ENCODE measurements around the gene TRAM2. TPM values are rescaled to one million over a fixed set of nuclear protein-coding genes. Genes with fewer than 3 reads are reported as not detected.

Gene TRAM2
- total RNA-seq, 6 experiments from 2014 or later: 16.1 to 24.8 (median 17.8) TPM

DNA sequence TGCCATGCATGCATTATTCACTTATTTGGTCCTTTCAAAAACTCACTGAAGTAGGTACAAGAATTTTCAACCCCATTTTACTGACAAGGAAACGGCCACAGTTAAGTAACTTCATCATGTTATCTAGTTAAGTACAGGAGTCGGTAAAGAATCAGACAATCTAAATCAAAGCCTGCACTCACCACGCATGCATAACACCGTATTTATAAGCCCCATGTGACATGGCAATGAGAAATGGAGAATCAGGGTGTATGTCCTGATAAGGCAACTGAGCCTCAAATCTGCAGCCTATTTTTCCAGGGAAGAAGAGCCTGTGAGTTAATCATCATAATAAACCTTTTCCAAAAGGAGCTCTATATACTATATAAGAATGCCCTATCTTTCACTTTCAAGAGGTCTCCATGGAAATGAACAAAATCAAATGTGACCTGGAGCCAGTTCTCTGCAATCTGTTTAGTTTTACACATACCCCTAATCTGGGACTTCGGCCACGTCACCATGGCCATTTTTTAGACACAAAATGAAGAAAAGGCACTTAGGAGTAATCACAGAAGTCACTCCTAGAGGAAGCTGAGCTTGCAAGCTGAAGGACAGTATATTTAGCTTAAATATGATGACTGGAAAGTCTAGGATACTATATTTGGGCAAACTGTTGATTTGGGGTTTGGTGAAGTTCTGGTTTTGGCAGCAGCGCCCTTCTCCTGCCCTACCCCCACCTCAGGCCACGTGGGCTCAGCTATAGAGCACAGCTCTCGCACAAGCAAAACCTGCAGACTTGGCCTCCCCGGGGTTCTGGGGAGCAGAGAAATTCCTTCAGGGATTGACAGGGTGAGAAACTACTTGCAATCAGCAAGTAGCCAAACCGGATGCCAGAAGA lies 19.2 kb downstream of the TRAM2 start:
- H3K4me3 ChIP-seq: no peak overlapping the region
- H3K27me3 ChIP-seq: no peaks in the 10 kb centered on the region
- ATAC-seq: no peak
- DNase-seq: no peak
- peaks cover 0 to 29% (median 14%) of the 10 kb centered on the region in 4 donors for H3K4me1 ChIP-seq
- H3K36me3 ChIP-seq: no peaks in the 10 kb centered on the region
- no peak for TF ChIP-seq POLR2A (IDR thresholded peaks at IDR 0.05)
- TF ChIP-seq, protein P1, sequence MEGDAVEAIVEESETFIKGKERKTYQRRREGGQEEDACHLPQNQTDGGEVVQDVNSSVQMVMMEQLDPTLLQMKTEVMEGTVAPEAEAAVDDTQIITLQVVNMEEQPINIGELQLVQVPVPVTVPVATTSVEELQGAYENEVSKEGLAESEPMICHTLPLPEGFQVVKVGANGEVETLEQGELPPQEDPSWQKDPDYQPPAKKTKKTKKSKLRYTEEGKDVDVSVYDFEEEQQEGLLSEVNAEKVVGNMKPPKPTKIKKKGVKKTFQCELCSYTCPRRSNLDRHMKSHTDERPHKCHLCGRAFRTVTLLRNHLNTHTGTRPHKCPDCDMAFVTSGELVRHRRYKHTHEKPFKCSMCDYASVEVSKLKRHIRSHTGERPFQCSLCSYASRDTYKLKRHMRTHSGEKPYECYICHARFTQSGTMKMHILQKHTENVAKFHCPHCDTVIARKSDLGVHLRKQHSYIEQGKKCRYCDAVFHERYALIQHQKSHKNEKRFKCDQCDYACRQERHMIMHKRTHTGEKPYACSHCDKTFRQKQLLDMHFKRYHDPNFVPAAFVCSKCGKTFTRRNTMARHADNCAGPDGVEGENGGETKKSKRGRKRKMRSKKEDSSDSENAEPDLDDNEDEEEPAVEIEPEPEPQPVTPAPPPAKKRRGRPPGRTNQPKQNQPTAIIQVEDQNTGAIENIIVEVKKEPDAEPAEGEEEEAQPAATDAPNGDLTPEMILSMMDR (IDR thresholded peaks at IDR 0.05): no peak
- H3K27ac ChIP-seq: no peak overlapping the region
- no peaks in the 10 kb centered on the region for H3K9me3 ChIP-seq
- intact Hi-C loops (cut with DNase I): no loop called here
- 63% methylated on average over 8 of the region's 11 CpGs for WGBS (ENCODE audit: insufficient coverage, low coverage, low lambda C conversion rate, missing lambda C conversion rate)

DNA sequence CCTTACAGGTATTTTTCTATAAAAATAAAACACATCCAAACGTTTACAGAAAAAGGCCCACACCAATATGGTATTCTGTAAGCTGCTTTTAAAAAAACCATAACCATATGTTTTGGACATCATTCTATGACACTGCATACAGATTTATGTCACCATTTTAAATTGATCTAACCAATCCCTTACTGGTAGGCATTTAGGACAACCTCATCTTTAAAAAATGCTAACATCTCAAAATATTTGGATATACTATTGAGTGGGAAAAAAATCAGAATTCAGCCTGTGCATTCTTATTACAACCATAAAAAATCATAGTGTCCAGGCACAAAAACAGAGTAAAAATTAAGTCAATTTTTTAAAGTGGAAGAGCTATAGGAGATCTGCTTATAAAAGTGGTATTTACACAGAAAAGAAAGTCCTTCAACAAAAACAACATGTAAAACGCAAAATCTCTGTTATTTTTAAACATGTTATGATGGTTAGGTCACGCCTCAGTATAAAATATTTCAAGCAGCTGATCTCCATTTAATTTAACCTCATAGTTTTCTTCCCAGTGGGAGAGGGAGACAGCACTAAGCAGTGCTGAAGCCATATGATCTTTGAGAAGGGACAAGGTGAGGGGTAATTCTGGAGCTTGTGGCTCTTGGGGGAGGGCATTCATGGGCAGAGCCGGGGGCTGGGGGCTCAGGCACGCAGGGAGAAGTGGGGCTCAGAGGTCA lies 21.2 kb downstream of the TRAM2 start:
- Histone ChIP-seq H3K9me3 (no peaks in the 10 kb centered on the region), H3K27me3 (no peaks in the 10 kb centered on the region), H3K27ac (no peak overlapping the region), H3K4me3 (no peak overlapping the region), H3K4me1 (peaks cover 0 to 37% (median 18%) of the 10 kb centered on the region in 4 donors), H3K36me3 (no peaks in the 10 kb centered on the region)
- intact Hi-C loops (cut with DNase I): no loop called here
- WGBS (ENCODE audit: insufficient coverage, low coverage, low lambda C conversion rate, missing lambda C conversion rate): 70% methylated on average over 4 of the region's 5 CpGs
- TF ChIP-seq POLR2A (IDR thresholded peaks at IDR 0.05): no peak
- TF ChIP-seq, protein P1 (IDR thresholded peaks at IDR 0.05): no peak
- DNase-seq (no peak), ATAC-seq (no peak)

DNA sequence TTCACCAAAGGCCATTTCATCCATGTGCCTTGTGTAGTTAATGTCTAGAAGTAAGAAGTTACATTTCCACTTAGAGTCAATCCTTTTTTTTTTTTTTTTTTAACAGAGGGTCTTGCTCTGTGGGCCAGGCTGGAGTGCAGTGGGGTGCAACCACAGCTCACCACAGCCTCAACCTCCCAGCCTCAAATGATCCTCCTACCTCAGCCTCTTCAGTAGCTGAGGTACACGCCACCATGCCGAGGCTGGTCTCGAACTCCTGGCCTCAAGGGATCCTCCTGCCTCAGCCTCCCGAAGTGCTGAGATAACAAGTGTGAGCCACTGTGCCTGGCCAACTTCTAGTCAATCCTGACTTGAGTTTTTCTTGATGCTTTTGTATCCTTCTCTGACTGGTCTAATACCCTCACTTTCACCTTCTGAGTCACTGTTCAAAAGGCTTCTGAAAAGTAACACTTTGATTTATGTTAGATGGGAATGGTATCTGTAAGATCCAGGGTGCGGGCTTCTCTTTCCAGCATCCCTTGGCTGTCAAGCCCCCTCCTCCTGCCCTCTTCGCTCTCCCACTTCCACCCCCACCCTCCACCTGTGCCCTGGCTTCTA lies 22.1 kb downstream of the TRAM2 start:
- no peak for TF ChIP-seq POLR2A (IDR thresholded peaks at IDR 0.05)
- TF ChIP-seq, protein P1 (IDR thresholded peaks at IDR 0.05): no peak
- intact Hi-C loops (cut with DNase I): no loop called here
- 100% methylated on average over 4 of the region's 6 CpGs for WGBS (ENCODE audit: insufficient coverage, low coverage, low lambda C conversion rate, missing lambda C conversion rate)
- ATAC-seq (no peak), DNase-seq (no peak)
- Histone ChIP-seq H3K36me3 (no peaks in the 10 kb centered on the region), H3K27me3 (no peaks in the 10 kb centered on the region), H3K9me3 (no peaks in the 10 kb centered on the region), H3K4me1 (peaks cover 0 to 38% (median 15%) of the 10 kb centered on the region in 4 donors), H3K27ac (no peak overlapping the region), H3K4me3 (no peak overlapping the region)

DNA sequence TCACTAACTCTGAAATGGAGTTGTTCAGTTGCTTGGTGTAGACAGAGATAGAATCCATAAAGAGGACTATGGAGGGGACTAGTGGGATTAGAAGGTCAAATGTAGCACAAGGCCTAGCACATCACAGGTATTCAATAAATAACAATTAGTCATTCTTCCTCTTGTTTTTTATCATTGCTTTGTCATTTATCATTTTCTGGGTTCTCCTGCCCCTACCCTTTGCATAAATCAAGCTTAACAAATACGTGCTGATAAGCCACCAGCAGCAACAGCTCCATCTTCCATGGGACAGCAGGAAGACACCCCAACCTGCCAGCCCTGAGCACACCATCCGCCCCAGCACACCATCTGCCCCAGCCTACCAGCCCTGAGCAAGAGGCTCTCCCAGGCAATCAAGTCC lies 23.1 kb downstream of the TRAM2 start:
- no peak overlapping the region for H3K27ac ChIP-seq
- DNase-seq (no peak), ATAC-seq (no peak)
- H3K36me3 ChIP-seq: no peaks in the 10 kb centered on the region
- 81% methylated on average over 2 of the region's 2 CpGs for WGBS (ENCODE audit: insufficient coverage, low coverage, low lambda C conversion rate, missing lambda C conversion rate)
- H3K27me3 ChIP-seq: no peaks in the 10 kb centered on the region
- H3K9me3 ChIP-seq: no peaks in the 10 kb centered on the region
- TF ChIP-seq, protein P1 (IDR thresholded peaks at IDR 0.05): no peak
- no peak for TF ChIP-seq POLR2A (IDR thresholded peaks at IDR 0.05)
- H3K4me1 ChIP-seq: peaks cover 0 to 41% (median 15%) of the 10 kb centered on the region in 4 donors
- intact Hi-C loops (cut with DNase I): no loop called here
- no peak overlapping the region for H3K4me3 ChIP-seq

All from right lobe of liver (tissue), 6 donors.